Naive thymus-derived CD8-positive, alpha-beta T cell (primary cell): ENCODE measurements around the gene RUNDC3A. TPM values are rescaled to one million over a fixed set of nuclear protein-coding genes. Genes with fewer than 3 reads are reported as not detected.

Experiments used
- ATAC-seq, 2 donors: fragments of 150-1000 bp; cut with Tn5 transposase in 1 of 2; sonication (Bioruptor Pico), chemical (Tn5 transposase) in 1 of 2; 1 replicate in 1 of 2; 2 replicates in 1 of 2; pipeline ENCODE4 v1.10.0; 2021; ENCODE audit warnings: mild to moderate bottlenecking in 2 of 2, moderate library complexity in 2 of 2
- POLR2A ChIA-PET: fragments of 350-600 bp; sonication (Branson Sonifier 250); formaldehyde crosslinking; loops from one replicate; lab custom pipeline; 2021; ENCODE audit warnings: antibody characterized with exemption; lab: Charles Lee
- DNase-seq, 10 donors: peaks; one replicate each; pipeline versions ENCODE4 v3.0.0 to v3.0.0-alpha.2; 2020 to 2022
- H3K27ac Mint-ChIP-seq, 10 donors: one replicate each; pipeline ENCODE4 v1.8.0; 2020 to 2022; ENCODE audit warnings: mild to moderate bottlenecking in 10 of 10, mixed read lengths in 10 of 10, moderate library complexity in 4 of 10, inconsistent platforms in 1 of 10
- H3K27me3 Mint-ChIP-seq, 5 donors: one replicate each; pipeline ENCODE4 v1.8.0; 2021 to 2022; ENCODE audit warnings: mixed read lengths in 5 of 5
- H3K36me3 Mint-ChIP-seq, 3 donors: one replicate each; pipeline ENCODE4 v1.8.0; 2020 to 2022; ENCODE audit warnings: mixed read lengths in 3 of 3, mild to moderate bottlenecking in 2 of 3, inconsistent platforms in 1 of 3
- H3K4me1 Mint-ChIP-seq, 4 donors: one replicate each; pipeline ENCODE4 v1.8.0; 2021 to 2022; ENCODE audit warnings: mixed read lengths in 4 of 4
- H3K4me3 Mint-ChIP-seq, 10 donors: one replicate each; pipeline ENCODE4 v1.8.0; 2020 to 2022; ENCODE audit warnings: mild to moderate bottlenecking in 10 of 10, mixed read lengths in 10 of 10, moderate library complexity in 6 of 10, inconsistent platforms in 1 of 10
- H3K9me3 Mint-ChIP-seq, 9 donors: one replicate each; pipeline ENCODE4 v1.8.0; 2020 to 2022; ENCODE audit warnings: mixed read lengths in 9 of 9, mild to moderate bottlenecking in 3 of 9, inconsistent platforms in 1 of 9, moderate library complexity in 1 of 9
- polyA plus RNA-seq, 3 donors: library from polyadenylated mRNA; unstranded; fragments of 300-500 nt; fragmentation: Illumina TruSeq; gene quantifications; one replicate each; pipeline ENCODE4 v1.2.3, GENCODE V29; 2021
- total RNA-seq, 8 experiments: library from RNA in 2 of 8; stranded (reverse) in 2 of 8; gene quantifications; one replicate each; pipeline ENCODE4 v1.2.3 and lab custom pipeline; 2021 to 2026

RUNDC3A gene
- total and polyA plus RNA-seq, 5 experiments from 2014 or later, result not detected

- Mint-ChIP-seq H3K27ac (no peak overlapping the region), H3K4me1 (no peaks in the 10 kb centered on the region), H3K27me3 (peaks cover 0 to 11% (median 2%) of the 10 kb centered on the region in 5 donors), H3K9me3 (no peaks in the 10 kb centered on the region), H3K36me3 (no peaks in the 10 kb centered on the region), H3K4me3 (no peak overlapping the region)
- POLR2A ChIA-PET, result interaction anchor here (0.7 kb wide), 2 partner anchors 24 to 42 kb away, joined by 3 read pairs; no protein-coding TSS in a partner anchor
- ATAC-seq (peak in 1 of 2 donors; percentile 53), DNase-seq (no peak)
Observed at GRCh38 chr17:44293509-44294226, 14.7 kb upstream of the RUNDC3A start.

DNA sequence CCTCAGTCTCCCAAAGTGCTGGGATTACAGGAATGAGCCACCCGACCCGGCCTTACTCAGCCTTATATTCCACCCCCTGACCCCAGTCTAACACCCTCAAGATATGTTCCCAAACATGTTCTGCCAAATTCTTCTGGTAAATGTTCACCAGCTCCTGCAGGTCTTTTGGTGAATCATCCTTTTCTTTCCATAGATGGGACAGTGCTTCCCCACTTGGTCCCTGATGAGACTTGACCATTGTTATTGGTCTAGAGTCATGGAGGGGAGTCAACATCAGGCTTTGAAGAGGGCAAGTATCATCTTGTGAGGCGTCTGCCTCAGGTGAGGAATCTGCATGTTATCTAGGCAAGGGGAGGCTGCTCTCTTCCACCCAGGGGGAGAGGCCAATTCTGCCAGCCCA, 10.4 kb upstream of the RUNDC3A start:
- ATAC-seq (no peak), DNase-seq (no peak)
- peaks cover 0 to 2% (median 0%) of the 10 kb centered on the region in 4 donors for H3K4me1 Mint-ChIP-seq
- POLR2A ChIA-PET, result no interaction called here
- no peak overlapping the region for H3K4me3 Mint-ChIP-seq
- no peaks in the 10 kb centered on the region for H3K36me3 Mint-ChIP-seq
- H3K27me3 Mint-ChIP-seq, result peaks cover 0 to 17% (median 2%) of the 10 kb centered on the region in 5 donors
- H3K9me3 Mint-ChIP-seq, result no peaks in the 10 kb centered on the region
- no peak overlapping the region for H3K27ac Mint-ChIP-seq

- DNase-seq (no peak), ATAC-seq (no peak)
- Mint-ChIP-seq H3K27ac (no peak overlapping the region), H3K27me3 (peaks cover 12 to 47% (median 26%) of the 10 kb centered on the region in 5 donors), H3K4me1 (peaks cover 4 to 18% (median 11%) of the 10 kb centered on the region in 4 donors), H3K4me3 (no peak overlapping the region), H3K9me3 (no peaks in the 10 kb centered on the region), H3K36me3 (no peaks in the 10 kb centered on the region)
- POLR2A ChIA-PET, result interaction anchor here (0.6 kb wide), 1 partner anchor 91 kb away, joined by 3 read pairs; no protein-coding TSS in a partner anchor
Observed at GRCh38 chr17:44304651-44305050, 3.8 kb upstream of the RUNDC3A start.

DNA sequence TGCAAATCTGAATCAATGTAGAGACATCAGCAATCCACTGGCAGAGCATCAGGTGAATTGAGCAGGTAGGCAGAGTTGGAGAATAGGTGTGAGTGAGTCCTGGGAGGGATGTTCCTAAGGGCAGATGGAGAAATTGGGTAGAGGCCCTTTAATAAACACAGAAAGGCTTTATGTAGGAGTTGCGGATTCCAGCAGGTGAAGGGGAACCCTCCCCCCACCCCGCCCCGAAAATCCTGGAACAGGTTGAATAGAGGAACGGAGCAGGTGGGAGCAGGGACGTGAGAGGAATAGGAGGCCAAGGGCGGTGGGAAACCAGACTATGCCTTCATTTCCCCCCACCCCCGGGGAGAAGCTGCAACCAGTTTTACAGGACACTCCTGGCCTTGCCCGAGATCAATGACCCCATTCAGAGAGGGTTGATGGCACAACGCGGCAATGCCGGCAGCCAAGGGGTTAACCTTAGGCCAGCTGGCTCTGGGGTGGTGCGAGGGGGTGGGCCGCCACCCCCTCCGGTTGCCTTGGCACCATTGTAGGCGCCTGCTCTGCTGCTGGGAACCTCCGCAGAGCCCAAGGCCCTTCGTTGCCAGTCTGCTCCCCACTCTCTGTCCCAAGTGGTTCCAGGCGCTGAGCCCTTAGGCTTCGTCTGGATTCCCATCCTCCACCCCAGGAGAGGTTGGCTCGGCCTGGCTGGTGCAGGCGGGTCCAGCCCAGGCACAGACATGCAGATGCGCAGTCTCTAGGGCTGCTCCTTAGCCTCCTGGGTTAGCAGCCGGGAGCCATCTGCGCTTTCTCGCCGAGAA, 814 bp upstream of the RUNDC3A start:
- DNase-seq, result peak in 1 of 10 donors; percentile 29
- Mint-ChIP-seq H3K4me3 (peak overlapping the region; percentile 33 to 66 (median 52)), H3K27ac (no peak overlapping the region), H3K36me3 (no peaks in the 10 kb centered on the region), H3K4me1 (peaks cover 8 to 22% (median 17%) of the 10 kb centered on the region in 4 donors), H3K27me3 (peaks cover 12 to 34% (median 34%) of the 10 kb centered on the region in 5 donors), H3K9me3 (no peaks in the 10 kb centered on the region)
- POLR2A ChIA-PET, result interaction anchor here (0.9 to 3.1 kb wide), 3 partner anchors 20 to 89 kb away, joined by 5 to 28 read pairs (median 5); no protein-coding TSS in a partner anchor
- ATAC-seq, result peak; percentile 41 to 43

GRCh38 chr17:44308865-44309264, 464 bp downstream of the RUNDC3A start:
- ATAC-seq, result peak; percentile 12 to 41
- no peaks in the 10 kb centered on the region for H3K9me3 Mint-ChIP-seq
- POLR2A ChIA-PET, result interaction anchor here (0.6 to 3.1 kb wide), 6 partner anchors 13 to 108 kb away, joined by 3 to 28 read pairs (median 3); no protein-coding TSS in a partner anchor
- peak overlapping the region in 9 of 10 donors; percentile 30 to 70 (median 55) for H3K4me3 Mint-ChIP-seq
- H3K36me3 Mint-ChIP-seq, result no peaks in the 10 kb centered on the region
- H3K4me1 Mint-ChIP-seq, result peaks cover 10 to 22% (median 17%) of the 10 kb centered on the region in 4 donors
- peaks cover 12 to 43% (median 32%) of the 10 kb centered on the region in 5 donors for H3K27me3 Mint-ChIP-seq
- H3K27ac Mint-ChIP-seq, result peak overlapping the region in 1 of 10 donors; percentile 18
- DNase-seq, result no peak

- POLR2A ChIA-PET, result interaction anchor here (0.6 to 3.1 kb wide), 4 partner anchors 85 to 109 kb away, joined by 3 to 28 read pairs (median 4); no protein-coding TSS in a partner anchor
- Mint-ChIP-seq H3K27me3 (peaks cover 14 to 44% (median 35%) of the 10 kb centered on the region in 5 donors), H3K27ac (no peak overlapping the region), H3K4me3 (peak overlapping the region in 7 of 10 donors; percentile 35 to 70 (median 59)), H3K36me3 (no peaks in the 10 kb centered on the region), H3K9me3 (no peaks in the 10 kb centered on the region), H3K4me1 (peaks cover 12 to 25% (median 17%) of the 10 kb centered on the region in 4 donors)
- no peak for ATAC-seq
- DNase-seq, result no peak
Observed at GRCh38 chr17:44309472-44309871, 1.1 kb downstream of the RUNDC3A start.

DNA sequence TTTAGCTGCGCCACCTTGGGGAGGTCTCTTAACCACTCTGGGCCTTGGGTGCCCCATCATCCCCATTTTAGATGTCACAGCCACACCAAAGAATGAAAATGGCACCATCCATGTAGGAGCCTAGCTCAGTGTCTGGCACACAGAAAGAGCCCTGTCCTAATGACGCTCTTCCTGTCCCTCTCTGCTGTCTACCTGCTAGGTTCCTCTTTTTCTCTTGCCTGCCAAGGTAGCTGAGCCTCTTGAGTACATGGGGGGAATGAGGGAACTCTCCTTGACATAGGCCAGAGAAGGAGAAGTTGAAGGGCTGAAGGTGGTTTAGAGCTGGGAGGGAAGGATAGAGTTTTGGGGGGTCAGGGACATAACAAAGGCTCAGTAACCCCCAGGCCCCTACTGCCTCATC, 1.8 kb downstream of the RUNDC3A start:
- Mint-ChIP-seq H3K4me1 (peaks cover 12 to 25% (median 17%) of the 10 kb centered on the region in 4 donors), H3K4me3 (peak overlapping the region in 7 of 10 donors; percentile 14 to 65 (median 52)), H3K27ac (no peak overlapping the region), H3K27me3 (peaks cover 10 to 39% (median 30%) of the 10 kb centered on the region in 5 donors), H3K36me3 (no peaks in the 10 kb centered on the region), H3K9me3 (no peaks in the 10 kb centered on the region)
- DNase-seq (no peak), ATAC-seq (no peak)
- POLR2A ChIA-PET, result interaction anchor here (0.6 to 3.1 kb wide), 3 partner anchors 14 to 92 kb away, joined by 3 to 28 read pairs (median 3); partner anchors contain the start of gene SLC25A39

DNA sequence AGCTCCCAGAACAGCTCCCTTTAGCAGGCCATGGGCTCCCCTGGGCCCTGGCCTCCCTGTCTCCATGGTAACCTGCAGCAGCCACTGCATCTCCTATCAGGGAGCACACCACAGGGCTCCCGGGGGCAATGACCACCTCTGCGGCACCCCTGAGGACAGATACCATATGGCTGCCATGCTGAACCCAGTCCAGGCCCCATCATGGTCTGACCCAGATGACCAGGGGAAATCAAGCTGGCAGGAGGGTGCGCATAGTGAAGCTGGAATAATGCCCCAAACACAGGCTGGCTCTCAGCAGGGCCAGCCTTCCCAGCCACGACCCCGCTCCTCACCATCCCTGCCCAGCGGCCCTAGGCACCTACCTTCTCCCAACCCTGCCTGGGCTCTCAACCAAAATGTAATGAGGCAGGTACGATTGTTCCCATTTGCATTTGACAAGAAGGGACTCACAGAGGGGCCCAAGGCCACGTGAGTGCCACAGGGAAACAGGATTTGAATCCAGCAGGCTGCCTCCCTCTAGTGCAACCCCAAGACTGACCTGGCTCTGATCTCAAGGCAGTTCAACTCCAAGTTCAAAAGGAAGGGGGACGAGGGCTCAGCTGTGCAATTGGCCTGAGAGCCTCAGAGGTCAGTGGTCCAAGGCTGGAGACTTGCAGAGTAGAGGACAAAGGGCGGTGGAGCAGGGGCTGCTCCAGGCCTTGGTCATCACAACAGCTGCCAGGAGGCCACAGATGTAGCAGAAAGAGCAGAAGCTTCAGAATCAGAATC, 2.4 kb downstream of the RUNDC3A start:
- Mint-ChIP-seq H3K27ac (peak overlapping the region in 1 of 10 donors; percentile 43), H3K9me3 (no peaks in the 10 kb centered on the region)
- POLR2A ChIA-PET, result interaction anchor here (0.6 to 3.1 kb wide), 5 partner anchors 14 to 93 kb away, joined by 3 to 28 read pairs (median 3); partner anchors contain the start of gene SLC25A39

GRCh38 chr17:44311562-44312181, 3.3 kb downstream of the RUNDC3A start:
- DNase-seq (no peak), ATAC-seq (no peak)
- POLR2A ChIA-PET, result interaction anchor here (1.5 to 1.6 kb wide), 2 partner anchors 15 to 90 kb away, joined by 3 to 5 read pairs; no protein-coding TSS in a partner anchor
- Mint-ChIP-seq H3K4me1 (peaks cover 21 to 35% (median 28%) of the 10 kb centered on the region in 4 donors), H3K27ac (no peak overlapping the region), H3K36me3 (peaks cover 0 to 2% (median 0%) of the 10 kb centered on the region in 3 donors), H3K27me3 (peaks cover 17 to 43% (median 33%) of the 10 kb centered on the region in 5 donors), H3K9me3 (no peaks in the 10 kb centered on the region), H3K4me3 (no peak overlapping the region)

More for the DNA sequence above, 2.4 kb downstream of the RUNDC3A start:
- Mint-ChIP-seq H3K27me3 (peaks cover 13 to 41% (median 34%) of the 10 kb centered on the region in 5 donors), H3K4me1 (peaks cover 15 to 29% (median 21%) of the 10 kb centered on the region in 4 donors), H3K36me3 (no peaks in the 10 kb centered on the region), H3K4me3 (no peak overlapping the region)
- ATAC-seq (no peak), DNase-seq (no peak)

GRCh38 chr17:44312396-44313104, 4.1 kb downstream of the RUNDC3A start:
- Mint-ChIP-seq H3K27ac (no peak overlapping the region), H3K4me1 (peaks cover 19 to 31% (median 24%) of the 10 kb centered on the region in 4 donors), H3K36me3 (peaks cover 0 to 2% (median 0%) of the 10 kb centered on the region in 3 donors), H3K27me3 (peaks cover 15 to 41% (median 32%) of the 10 kb centered on the region in 5 donors), H3K9me3 (no peaks in the 10 kb centered on the region), H3K4me3 (peak overlapping the region in 3 of 10 donors; percentile 10 to 15 (median 10))
- POLR2A ChIA-PET, result interaction anchor here (1.5 to 1.6 kb wide), 2 partner anchors 14 to 91 kb away, joined by 3 to 5 read pairs; no protein-coding TSS in a partner anchor
- no peak for ATAC-seq
- DNase-seq, result no peak
